ENCODE results near the gene CSH2.

- TF ChIP-seq, protein P1, sequence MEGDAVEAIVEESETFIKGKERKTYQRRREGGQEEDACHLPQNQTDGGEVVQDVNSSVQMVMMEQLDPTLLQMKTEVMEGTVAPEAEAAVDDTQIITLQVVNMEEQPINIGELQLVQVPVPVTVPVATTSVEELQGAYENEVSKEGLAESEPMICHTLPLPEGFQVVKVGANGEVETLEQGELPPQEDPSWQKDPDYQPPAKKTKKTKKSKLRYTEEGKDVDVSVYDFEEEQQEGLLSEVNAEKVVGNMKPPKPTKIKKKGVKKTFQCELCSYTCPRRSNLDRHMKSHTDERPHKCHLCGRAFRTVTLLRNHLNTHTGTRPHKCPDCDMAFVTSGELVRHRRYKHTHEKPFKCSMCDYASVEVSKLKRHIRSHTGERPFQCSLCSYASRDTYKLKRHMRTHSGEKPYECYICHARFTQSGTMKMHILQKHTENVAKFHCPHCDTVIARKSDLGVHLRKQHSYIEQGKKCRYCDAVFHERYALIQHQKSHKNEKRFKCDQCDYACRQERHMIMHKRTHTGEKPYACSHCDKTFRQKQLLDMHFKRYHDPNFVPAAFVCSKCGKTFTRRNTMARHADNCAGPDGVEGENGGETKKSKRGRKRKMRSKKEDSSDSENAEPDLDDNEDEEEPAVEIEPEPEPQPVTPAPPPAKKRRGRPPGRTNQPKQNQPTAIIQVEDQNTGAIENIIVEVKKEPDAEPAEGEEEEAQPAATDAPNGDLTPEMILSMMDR (IDR thresholded peaks at IDR 0.05) = no peak
- TF ChIP-seq ZFX (IDR thresholded peaks at IDR 0.05; ENCODE audit: borderline replicate concordance) = no peak
Measured at GRCh38 chr17:63910096-63910495, 36.6 kb upstream of the CSH2 start.
